D721Med (cell line): Measurements from ENCODE around the gene EHMT1.

ENCODE experiments used
- DNase-seq: peaks from one replicate; pipeline ENCODE4 v3.0.0; 2011; ENCODE audit warnings: low spot score; ENCODE audit not compliant: insufficient read length
- FAIRE-seq: peaks from 2 replicates; lab custom pipeline; 2011; peaks lifted over from hg19 to GRCh38; lab: Jason Lieb, UNC
- CTCF ChIP-seq: IDR thresholded peaks from 2 replicates; pipeline ENCODE4 v1.5.1; 2012; ENCODE audit warnings: mild to moderate bottlenecking, control low read depth; ENCODE audit not compliant: insufficient read depth; ENCODE audit errors: missing control alignments

EHMT1 gene

GRCh38 chr9:137834846-137835546 lies 216.2 kb downstream of the EHMT1 start:
- no peak for TF ChIP-seq CTCF
- no peak for DNase-seq
- FAIRE-seq: no peak

- FAIRE-seq (no peak), DNase-seq (no peak)
- TF ChIP-seq CTCF: no peak
These were observed 217.5 kb downstream of the EHMT1 start for GRCh38 chr9:137836151-137836830.

DNA sequence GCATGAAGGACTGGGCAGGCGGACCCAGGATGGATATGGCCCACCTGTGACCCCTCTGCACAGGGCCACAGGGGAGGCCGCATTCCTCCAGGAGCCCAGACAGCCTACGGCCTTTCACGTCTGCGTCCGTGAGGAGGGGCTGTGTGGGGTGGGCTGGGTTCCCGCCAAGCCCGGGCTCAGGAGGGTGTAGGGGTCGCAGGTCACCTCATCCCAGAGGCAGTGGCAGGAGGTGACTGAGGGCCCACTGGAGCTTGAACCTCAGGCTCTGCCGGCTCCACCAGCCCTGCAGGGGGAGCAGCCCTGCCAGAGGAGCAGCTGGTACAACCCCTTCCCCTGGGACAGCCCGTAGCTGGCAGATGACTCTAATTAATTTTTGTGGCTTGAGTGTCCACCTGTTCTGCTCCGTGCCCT lies 218.0 kb downstream of the EHMT1 start:
- FAIRE-seq (no peak), DNase-seq (no peak)
- TF ChIP-seq CTCF: peak; percentile 14

DNA sequence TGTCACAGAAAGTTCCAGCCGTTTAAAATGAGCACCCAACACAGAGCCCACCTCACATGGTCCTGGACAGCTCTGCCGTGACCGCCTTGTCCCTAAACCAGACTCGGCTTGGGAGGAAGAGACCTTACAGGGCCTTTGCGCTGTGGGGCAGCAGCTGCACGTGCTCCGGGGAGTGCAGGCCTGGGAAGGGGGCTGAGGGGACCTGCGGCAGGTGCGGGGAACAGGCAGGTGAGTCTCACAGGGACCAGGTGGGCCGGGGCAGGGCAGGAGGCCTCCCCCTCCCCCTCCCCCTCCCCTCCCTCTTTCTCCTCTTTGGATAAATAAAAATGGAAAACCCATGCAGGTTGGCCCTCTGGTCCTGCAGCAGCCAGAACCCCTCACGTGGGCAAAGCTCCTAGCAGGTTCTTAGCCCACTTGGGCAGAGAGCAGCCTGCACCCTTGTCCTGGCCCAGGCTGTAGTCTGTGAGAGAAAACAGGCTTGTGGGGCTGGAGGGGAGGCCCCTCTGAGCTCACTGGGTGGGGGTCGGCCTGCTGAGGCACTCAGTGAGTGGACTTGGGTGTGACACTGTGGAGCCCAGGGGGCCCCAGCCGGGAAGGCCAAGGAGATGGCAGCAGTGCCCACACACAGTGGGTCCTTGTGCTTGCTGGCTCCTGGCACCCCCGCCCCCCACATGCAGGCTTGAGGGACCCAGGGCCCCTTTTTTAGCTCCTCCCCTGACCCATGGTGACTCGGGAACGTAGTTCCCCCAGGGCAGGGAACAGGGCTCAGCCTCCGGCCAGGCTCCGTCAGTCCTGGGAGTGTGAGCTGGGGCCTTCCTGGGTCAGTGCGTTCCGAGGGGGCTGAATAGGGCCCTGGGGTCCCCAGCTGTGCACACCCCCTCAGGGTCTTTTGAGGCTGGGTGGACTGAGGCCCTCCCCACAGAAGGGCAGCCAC lies 218.8 kb downstream of the EHMT1 start:
- no peak for TF ChIP-seq CTCF
- FAIRE-seq: no peak
- no peak for DNase-seq

DNA sequence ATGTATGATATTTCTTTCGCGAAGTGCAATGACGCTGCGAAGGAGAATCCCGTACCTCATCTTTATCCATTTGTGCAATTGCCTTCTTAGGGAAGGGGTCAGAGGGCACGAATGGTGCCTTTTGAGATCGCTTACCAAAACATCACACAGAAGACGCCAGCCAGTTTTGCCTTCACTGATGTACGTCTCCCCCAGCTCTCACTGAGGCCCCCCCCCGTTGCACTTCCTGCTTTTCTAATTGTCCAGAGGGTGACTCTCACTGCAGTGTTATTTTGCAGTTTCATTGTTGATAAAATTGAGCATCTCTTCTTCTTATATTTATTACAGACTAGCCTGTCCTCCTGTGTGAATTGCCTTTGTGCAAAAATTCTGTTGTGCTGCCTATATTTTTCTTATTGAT lies 219.8 kb downstream of the EHMT1 start:
- no peak for TF ChIP-seq CTCF
- no peak for FAIRE-seq
- DNase-seq: no peak

- FAIRE-seq (no peak), DNase-seq (no peak)
These were observed 224.6 kb downstream of the EHMT1 start for GRCh38 chr9:137843355-137843754.

More at GRCh38 chr9:137843355-137843754, 224.6 kb downstream of the EHMT1 start:
- no peak for TF ChIP-seq CTCF
